K562 treated with DMSO at 1 percent for 12 hours (cell line): ENCODE results near the gene COQ9. TPM values are rescaled to one million over a fixed set of nuclear protein-coding genes. Genes with fewer than 3 reads are reported as not detected.

ENCODE experiments used
- total RNA-seq: library from RNA; unstranded; fragments of 300-600 nt; gene quantifications from 2 replicates; pipeline ENCODE4 v1.2.3, GENCODE V29; 2022; ENCODE audit not compliant: insufficient read depth

Gene COQ9
- 45.5 and 54.2 TPM in 2 replicates for total RNA-seq

GRCh38 chr16:57447186-57447962 lies at the start of gene COQ9, which contains the start of gene CIAPIN1:
TSS of gene COQ9 (plus strand) at chr16:57447479. CDS start at chr16:57447506, 27 bp downstream.
TSS of gene CIAPIN1 (minus strand) at chr16:57447385. CDS start at chr16:57440928, 6,457 bp downstream.

GRCh38 chr16:57403965-57404817 lies 43.1 kb upstream of the COQ9 start, which contains the start of gene CCL17:
TSS of gene CCL17 (plus strand) at chr16:57404767. CDS start at chr16:57413933, 9,166 bp downstream.

GRCh38 chr16:57462209-57462977 lies 15.1 kb downstream of the COQ9 start, which contains the start of gene POLR2C:
TSS of gene POLR2C (plus strand) at chr16:57462679. CDS start at chr16:57462725, 46 bp downstream.

GRCh38 chr16:57485916-57486857 lies 38.9 kb downstream of the COQ9 start, which contains the start of gene DOK4:
TSS of gene DOK4 (minus strand) at chr16:57486493. CDS start at chr16:57479507, 6,986 bp downstream.

Other genes with a start within 250 kb of the COQ9 start
- 24.9 and 61.1 TPM in 2 replicates for gene ARL2BP, start 202.2 kb upstream of the COQ9 start, total RNA-seq
- 1.5 and 1.8 TPM in 2 replicates for gene PLLP, start 162.8 kb upstream of the COQ9 start, total RNA-seq
- gene CCL22, start 88.7 kb upstream of the COQ9 start, total RNA-seq: not detected in 2 replicates
- gene CX3CL1, start 75.0 kb upstream of the COQ9 start, total RNA-seq: not detected in 2 replicates
- not detected in 2 replicates for gene CCL17, start 42.7 kb upstream of the COQ9 start, total RNA-seq
- 46.4 and 56.0 TPM in 2 replicates for gene CIAPIN1, start 94 bp upstream of the COQ9 start, total RNA-seq
- gene POLR2C, start 15.2 kb downstream of the COQ9 start, total RNA-seq: 64.5 and 127 TPM in 2 replicates
- gene DOK4, start 39.0 kb downstream of the COQ9 start, total RNA-seq: 7.6 and 18.3 TPM in 2 replicates
- 4.5 and 5.0 TPM in 2 replicates for gene CCDC102A, start 89.1 kb downstream of the COQ9 start, total RNA-seq
- gene ADGRG5, start 95.2 kb downstream of the COQ9 start, total RNA-seq: 0.28 and 1.8 TPM in 2 replicates
- 0.22 and 0.57 TPM in 2 replicates for gene ADGRG1, start 181.2 kb downstream of the COQ9 start, total RNA-seq
- 1.8 TPM in 1 of 2 replicates, not detected in the other for gene ADGRG3, start 220.8 kb downstream of the COQ9 start, total RNA-seq
- 0.48 TPM in 1 of 2 replicates, not detected in the other for gene DRC7, start 247.3 kb downstream of the COQ9 start, total RNA-seq